GM15510 (cell line): Measurements from ENCODE around the gene CCDC6.

Source experiments
- POLR2A ChIP-seq: IDR thresholded peaks from 3 replicates; pipeline ENCODE4 v1.6.1; 2011; ENCODE audit warnings: borderline replicate concordance; ENCODE audit not compliant: insufficient read length; ENCODE audit errors: extremely low read depth

The CCDC6 gene

DNA sequence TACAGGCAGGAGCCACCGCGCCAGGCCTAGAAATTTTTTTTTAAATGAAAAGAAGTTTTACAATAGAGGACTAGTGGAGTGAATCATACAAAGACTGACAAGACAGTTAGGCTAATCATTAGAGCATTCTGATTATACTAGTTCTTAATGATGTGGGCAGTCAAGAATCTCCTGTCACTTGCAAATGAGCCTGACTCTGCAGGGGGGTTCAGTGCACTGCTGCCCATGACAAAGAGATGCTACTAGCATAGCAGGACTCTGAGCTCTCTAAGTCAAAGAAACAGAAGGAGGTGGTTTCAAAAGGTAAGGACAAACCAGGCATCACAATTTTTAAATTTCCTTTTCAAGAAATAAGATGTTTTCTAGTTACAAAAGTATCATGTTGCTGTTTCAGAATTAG, 59.0 kb downstream of the CCDC6 start:
- no peak for TF ChIP-seq POLR2A

DNA sequence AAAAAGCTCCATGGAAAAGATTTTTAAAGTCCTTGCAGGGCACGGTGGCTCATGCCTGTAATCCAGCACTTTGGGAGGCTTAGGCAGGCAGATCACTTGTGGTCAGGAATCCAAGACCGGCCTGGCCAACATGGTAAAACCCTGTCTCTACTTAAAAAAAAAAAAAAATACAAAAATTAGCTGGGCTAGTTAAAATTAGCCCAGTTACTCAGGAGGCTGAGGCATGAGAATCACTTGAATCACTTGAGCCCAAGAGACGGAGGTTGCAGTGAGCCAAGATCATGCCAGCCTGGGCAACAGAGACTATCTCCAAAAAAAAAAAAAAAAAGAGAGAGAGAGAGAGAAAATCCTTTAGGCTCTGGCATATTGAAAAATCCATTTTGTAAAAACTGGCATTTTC, 61.9 kb downstream of the CCDC6 start:
- no peak for TF ChIP-seq POLR2A

- TF ChIP-seq POLR2A: no peak
These were observed 62.6 kb downstream of the CCDC6 start for GRCh38 chr10:59843748-59844147.

DNA sequence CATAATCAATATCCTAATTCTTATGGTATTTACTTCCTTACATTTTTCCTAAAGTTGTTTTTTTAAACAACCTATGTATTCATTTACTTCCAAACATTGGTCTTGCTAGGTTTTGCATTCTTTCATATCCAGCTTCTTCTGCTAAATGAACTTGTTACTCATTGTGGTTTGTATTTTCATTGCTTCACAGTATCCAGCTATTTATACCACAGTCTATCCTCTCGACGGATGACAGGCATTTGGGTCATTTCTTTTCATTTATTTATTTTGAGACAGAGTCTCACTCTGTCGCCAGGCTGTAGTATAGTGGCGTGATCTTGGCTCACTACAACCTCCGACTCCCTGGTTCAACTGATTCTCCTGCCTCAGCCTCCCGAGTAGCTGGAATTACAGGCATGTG, 66.8 kb downstream of the CCDC6 start:
- no peak for TF ChIP-seq POLR2A

DNA sequence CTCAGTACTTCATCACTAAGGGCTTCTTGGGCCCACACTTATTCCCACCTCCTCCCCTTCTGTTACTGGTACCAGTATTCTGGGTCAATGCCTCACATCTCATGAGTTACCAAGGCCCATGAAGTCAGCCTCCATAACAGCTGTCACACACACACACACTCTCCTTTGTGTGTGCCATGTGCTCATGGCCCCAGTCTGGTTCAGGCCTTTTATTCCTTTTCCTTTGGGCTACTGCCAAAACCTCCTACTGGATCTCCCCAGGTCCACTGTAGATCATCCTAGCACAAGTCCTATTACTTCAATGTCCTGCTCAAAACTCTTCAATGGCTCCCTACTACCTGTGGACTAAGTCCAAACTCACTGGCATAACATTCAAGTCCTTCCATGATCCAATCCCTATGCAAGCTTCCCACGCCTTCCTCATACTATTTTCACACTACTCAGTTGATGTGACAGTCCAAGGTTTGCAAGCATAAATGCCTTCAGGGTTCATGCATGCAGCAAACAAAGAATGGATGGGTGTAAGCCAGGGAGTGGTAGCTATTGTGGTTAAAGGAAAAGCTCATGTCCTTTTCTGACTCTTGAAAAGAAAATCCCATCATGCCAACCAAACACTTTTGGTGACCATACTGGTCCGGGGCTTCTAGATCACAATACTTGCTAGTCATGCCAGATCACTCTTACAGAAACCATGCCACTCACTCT, 68.1 kb downstream of the CCDC6 start:
- no peak for TF ChIP-seq POLR2A

DNA sequence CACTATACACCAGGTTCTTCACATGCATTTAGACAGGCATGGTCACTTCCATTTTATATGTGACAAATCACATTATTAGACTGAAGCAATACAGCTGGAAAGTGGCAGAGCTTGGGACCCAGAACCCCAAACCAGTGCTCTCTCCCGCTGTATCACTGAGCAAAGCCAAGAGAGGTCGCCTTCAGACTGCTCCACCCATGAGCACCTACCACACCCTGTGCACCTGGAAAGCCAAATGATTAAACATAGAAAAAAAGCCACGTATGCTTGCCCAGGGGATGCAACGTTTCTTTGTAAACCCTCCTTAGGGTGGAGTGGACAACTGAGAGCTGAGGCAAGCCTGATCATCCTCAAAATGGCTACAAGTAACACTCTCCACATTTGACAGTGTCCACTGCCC, 72.5 kb downstream of the CCDC6 start:
- no peak for TF ChIP-seq POLR2A

GRCh38 chr10:59832506-59832905, 73.8 kb downstream of the CCDC6 start:
- TF ChIP-seq POLR2A: no peak

GRCh38 chr10:59831658-59832503, 74.5 kb downstream of the CCDC6 start:
- no peak for TF ChIP-seq POLR2A

- no peak for TF ChIP-seq POLR2A
These were observed 75.6 kb downstream of the CCDC6 start for GRCh38 chr10:59830601-59831259.

DNA sequence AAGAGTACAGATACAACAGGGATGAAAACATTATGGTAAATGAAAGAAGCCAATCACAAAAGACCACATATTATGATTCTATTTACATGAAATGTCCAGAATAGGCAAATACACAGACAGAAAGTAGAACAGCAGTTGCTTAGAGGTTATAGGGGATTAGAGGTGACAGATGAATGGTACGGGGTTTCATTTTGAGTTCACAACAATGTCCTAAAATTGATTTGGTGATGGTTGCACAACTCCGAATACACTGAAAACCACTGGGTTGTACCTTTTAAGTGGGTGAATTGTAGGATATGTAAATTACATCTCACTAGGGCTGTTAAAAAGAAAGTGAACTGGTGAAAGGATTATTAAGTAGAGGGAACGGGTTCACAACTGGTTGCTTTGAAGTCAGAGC, 76.8 kb downstream of the CCDC6 start:
- no peak for TF ChIP-seq POLR2A

DNA sequence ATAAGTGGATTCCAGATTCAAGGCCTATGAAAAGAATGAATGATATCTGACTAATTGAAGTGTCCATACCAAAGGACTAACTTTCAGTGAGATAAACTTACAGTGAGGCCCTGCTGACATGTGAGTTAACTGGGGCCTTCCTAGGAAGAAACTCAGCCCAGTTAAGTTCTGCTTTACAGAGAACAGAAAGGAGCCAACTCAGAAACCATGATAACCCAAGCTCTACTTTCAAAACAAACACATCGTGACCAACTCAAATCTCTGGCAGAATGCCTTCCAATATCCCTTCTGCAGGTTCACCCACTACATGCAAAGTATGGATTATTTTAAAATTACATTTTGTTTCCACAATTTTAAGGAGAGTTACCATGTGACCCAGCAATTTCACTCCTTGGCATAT, 77.3 kb downstream of the CCDC6 start:
- no peak for TF ChIP-seq POLR2A

GRCh38 chr10:59825932-59826331, 80.4 kb downstream of the CCDC6 start:
- TF ChIP-seq POLR2A: no peak

- TF ChIP-seq POLR2A: no peak
These were observed 82.6 kb downstream of the CCDC6 start for GRCh38 chr10:59823751-59824150.

DNA sequence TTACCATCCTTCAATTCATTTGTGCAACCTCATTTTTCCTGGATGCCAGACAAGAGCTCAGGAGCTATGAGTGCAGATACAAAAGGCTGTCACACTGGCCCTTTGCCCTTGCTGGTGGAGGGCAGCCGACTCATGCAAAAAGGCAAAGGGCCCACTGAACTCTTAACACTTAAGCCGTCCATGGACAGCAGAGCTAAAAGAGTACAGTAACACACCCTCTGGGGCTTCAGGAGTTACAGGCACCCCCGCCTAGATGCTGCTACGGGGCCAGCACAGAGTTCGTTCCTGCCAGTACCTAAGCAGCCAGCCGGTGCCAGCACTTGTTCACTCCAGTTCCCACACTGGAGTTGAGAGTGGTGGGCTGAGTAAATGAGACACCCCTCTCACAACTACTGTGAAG, 83.2 kb downstream of the CCDC6 start:
- TF ChIP-seq POLR2A: no peak

DNA sequence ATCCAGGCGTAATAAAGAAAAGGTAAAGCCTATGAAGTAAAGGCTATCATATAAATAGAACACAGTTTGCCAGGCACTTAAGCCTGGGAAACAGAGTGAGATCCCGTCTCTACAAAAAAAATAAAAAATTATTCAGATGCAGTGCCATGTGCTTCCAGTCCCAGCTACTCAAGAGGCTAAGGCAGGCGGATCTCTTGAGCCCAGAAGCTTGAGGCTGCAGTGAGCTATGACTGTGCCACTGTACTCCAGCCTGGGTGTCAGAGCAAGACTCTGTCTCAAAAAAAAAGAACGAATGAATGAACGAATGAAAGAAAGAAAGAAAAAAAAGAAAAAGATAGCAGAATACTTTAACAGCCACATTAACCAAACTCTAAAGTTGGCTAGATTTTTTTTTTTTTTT, 85.9 kb downstream of the CCDC6 start:
- no peak for TF ChIP-seq POLR2A

DNA sequence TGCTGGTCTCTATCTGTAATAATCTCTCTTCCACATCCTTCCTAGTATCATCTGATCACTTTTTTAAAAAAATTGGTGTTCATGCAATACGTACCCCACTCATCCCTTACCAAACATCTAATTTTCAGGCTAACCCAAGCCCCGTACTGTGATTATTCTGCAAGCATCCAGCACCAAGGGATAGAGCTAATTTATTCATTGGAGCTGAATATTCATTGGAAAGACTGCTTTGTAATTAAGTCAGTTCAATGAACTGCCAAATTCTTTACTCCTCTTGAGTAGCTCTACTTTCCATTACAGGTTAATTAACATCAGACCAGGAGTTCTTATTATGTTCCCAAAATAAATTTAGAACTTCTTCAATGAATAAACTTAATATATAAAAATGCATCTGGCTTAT, 86.7 kb downstream of the CCDC6 start:
- TF ChIP-seq POLR2A: no peak

- no peak for TF ChIP-seq POLR2A
These were observed 87.1 kb downstream of the CCDC6 start for GRCh38 chr10:59819265-59819664.

- no peak for TF ChIP-seq POLR2A
These were observed 88.6 kb downstream of the CCDC6 start for GRCh38 chr10:59817773-59818172.
